KOPT-K1 (cell line): ENCODE results near the gene ELOVL2.

Experiments used
- H3K27ac ChIP-seq: fragments of 200-600 bp; sonication (generic); 2 replicates; pipeline ENCODE4 v1.5.1; 2016; ENCODE audit warnings: antibody characterized with exemption, mild to moderate bottlenecking, low read depth, low read length; ENCODE audit not compliant: poor library complexity, severe bottlenecking
- H3K36me3 ChIP-seq: fragments of 200-600 bp; sonication (generic); 2 replicates; pipeline ENCODE4 v1.5.1; 2017; ENCODE audit warnings: antibody characterized with exemption, mild to moderate bottlenecking, low read length, moderate library complexity; ENCODE audit not compliant: insufficient read depth
- H3K9me3 ChIP-seq: fragments of 200-600 bp; sonication (generic); 2 replicates; pipeline ENCODE4 v1.5.1; 2017; ENCODE audit warnings: antibody characterized with exemption, low read length, mild to moderate bottlenecking; ENCODE audit not compliant: insufficient read depth, poor library complexity, severe bottlenecking

Gene ELOVL2

GRCh38 chr6:11042025-11042749, 1.9 kb downstream of the ELOVL2 start:
- Histone ChIP-seq H3K9me3 (peaks cover 10% of the 10 kb centered on the region), H3K27ac (no peak overlapping the region)

DNA sequence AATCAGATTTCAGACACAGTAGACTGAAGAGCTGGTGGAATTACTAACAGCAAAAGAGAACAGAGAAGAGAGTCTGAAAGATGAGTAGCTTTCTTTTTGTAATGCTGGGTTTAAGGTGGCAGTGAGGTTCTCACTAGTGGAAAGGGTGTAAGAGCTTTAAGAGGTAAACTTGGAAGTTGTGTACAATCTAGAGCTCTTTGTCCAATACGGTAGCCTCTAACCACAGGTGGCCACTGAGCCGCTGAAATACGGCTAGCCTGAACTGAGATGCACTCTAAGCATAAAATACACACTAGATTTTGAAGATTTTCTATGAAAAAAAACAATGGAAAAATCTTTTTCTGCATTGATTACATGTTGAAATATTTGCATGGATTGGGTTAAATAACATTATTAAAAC, 4.0 kb downstream of the ELOVL2 start:
- Histone ChIP-seq H3K27ac (no peak overlapping the region), H3K9me3 (peaks cover 10% of the 10 kb centered on the region), H3K36me3 (no peaks in the 10 kb centered on the region)

More at GRCh38 chr6:11042025-11042749, 1.9 kb downstream of the ELOVL2 start:
- H3K36me3 ChIP-seq, result no peaks in the 10 kb centered on the region

DNA sequence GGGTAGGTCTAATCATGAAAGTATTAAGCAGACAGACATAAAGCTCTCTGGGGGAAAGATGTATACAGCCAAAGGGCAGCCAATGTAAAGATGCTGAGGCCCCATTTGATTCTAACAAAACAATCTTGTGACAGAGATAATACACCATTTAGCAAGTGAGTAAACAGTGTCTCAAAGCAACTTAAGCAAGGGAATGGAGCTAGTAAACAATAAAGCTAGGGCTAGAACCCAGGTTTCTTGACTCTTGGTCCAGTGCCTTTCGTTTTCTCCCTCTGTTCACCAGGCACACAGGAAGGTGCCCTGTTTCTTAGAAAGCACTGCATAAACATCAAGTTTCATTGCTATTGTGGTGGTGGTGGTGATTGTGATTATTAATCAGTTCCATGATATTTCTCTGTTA, 5.1 kb downstream of the ELOVL2 start:
- H3K36me3 ChIP-seq, result no peaks in the 10 kb centered on the region
- H3K27ac ChIP-seq, result no peak overlapping the region
- H3K9me3 ChIP-seq, result peaks cover 10% of the 10 kb centered on the region

- Histone ChIP-seq H3K9me3 (no peaks in the 10 kb centered on the region), H3K36me3 (no peaks in the 10 kb centered on the region), H3K27ac (no peak overlapping the region)
These were observed 7.1 kb downstream of the ELOVL2 start for GRCh38 chr6:11036977-11037430.

DNA sequence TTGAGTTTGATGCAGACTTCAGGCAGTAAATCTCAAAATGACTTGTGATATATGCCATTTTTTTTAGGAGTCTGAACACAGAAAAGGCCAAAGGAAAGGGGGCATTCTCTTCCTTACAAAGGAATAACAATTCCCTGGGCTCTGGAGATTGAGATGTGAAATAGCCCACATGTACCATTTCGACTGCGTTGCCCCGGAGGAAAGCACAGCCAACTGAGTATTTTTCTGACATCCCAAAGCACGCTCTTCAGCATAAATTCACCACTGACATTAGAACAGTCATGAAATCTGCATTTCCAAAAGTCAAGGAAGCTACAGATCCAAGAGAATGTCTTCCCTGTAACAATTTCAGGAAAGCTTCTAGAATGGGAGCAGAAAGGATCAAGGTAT, 7.8 kb downstream of the ELOVL2 start:
- Histone ChIP-seq H3K9me3 (no peaks in the 10 kb centered on the region), H3K27ac (no peak overlapping the region), H3K36me3 (no peaks in the 10 kb centered on the region)

DNA sequence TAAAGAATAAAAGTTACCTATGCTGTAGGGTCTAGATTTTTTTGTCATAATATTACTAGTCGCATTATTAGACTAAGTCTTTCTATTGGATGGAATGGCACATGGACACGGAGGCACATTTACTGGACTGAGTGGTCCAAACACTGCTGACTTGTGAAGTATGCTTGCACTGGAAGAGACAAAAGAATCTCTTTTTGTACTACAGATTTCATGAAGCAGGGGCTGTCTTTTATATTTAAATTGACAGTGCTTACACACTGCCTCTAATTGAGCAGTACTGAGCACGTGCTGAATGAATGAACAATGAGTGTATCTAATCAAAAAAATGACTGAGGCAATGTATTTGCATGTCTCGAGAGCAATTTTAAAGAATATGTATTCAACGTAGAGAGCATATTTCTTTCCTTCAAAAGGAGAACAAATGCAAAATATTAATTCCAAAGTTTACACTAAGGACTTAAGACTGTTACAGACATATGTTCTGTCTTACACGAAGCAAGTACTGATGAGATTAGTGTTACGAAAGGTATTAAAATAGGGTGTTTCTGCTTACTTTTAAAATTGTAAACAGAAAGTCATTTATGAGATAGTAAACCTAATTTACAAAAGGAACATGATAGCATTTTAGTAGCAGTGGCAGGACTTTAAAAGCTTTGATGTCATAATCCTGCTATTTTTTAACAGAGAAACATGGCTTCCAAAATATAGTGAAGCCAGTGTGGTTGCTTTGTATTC, 8.3 kb downstream of the ELOVL2 start:
- Histone ChIP-seq H3K27ac (no peak overlapping the region), H3K9me3 (no peaks in the 10 kb centered on the region), H3K36me3 (no peaks in the 10 kb centered on the region)

- H3K36me3 ChIP-seq, result no peaks in the 10 kb centered on the region
- H3K9me3 ChIP-seq, result no peaks in the 10 kb centered on the region
- no peak overlapping the region for H3K27ac ChIP-seq
These were observed 10.3 kb downstream of the ELOVL2 start for GRCh38 chr6:11033825-11034224.

DNA sequence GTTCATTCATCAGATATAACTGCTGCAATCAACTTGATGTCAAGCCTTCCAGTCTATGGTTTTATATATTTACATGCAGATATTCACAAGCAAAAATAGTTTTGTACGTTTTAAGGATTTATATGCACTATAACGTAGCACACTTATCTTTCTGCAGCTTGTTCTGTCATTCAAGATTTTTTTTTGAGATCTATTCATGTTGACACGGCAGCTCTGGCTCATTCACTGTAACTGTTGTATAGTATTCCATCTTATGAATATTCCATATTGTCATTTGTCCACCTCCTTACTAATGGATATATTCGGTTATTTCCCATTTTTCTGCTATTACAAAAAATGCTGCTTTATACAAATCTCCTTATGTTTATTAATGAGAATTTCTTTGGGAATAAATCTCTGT, 13.2 kb downstream of the ELOVL2 start:
- H3K36me3 ChIP-seq, result no peaks in the 10 kb centered on the region

DNA sequence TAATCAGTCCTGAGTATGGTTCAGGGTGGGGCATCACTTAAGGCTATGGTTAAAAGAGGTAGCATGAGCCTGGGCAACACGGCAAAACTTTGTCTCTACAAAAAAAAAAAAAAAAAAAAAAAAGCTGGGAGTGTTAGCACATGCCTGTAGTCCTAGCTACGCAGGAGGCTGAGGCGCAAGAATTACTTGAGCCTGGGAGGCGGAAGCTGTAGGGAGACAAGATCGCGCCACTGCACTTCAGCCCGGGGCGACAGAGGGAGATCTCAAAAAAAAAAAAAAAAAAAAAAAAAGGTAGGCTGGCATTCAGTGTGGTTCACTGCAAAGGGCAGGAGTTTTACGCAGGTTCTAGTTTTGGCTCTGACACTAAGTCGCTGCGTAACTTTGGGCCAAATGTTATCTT, 15.1 kb downstream of the ELOVL2 start:
- Histone ChIP-seq H3K9me3 (no peaks in the 10 kb centered on the region), H3K27ac (no peak overlapping the region), H3K36me3 (no peaks in the 10 kb centered on the region)

More for the DNA sequence above, 13.2 kb downstream of the ELOVL2 start:
- no peaks in the 10 kb centered on the region for H3K9me3 ChIP-seq
- H3K27ac ChIP-seq, result no peak overlapping the region

DNA sequence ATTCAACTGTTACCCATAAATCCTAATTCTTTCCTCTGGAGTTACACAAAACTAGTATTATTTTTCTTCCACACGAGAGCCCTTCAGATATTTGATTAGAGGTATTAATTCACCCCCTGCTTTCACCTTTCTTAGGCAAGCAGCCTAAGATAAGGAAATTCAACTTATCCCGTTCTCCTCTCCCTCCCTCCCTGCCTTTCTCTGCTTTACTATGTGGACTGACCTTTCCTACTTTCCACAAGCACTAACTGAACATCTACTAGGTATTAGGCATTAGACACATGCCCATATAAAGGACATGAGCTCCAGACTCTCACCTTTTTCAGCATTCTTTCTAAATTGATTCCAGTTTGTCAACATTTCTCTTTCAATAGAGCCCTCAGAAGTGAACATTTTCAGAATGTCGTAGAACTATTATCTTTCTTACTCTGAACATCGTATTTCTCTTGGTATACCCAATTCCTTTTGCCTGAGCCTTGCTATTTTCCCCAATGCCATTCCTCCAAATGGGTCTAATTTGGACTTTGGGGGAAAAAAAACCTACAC, 16.5 kb downstream of the ELOVL2 start:
- H3K36me3 ChIP-seq, result no peaks in the 10 kb centered on the region
- H3K27ac ChIP-seq, result no peak overlapping the region
- H3K9me3 ChIP-seq, result no peaks in the 10 kb centered on the region

- Histone ChIP-seq H3K27ac (no peak overlapping the region), H3K36me3 (no peaks in the 10 kb centered on the region), H3K9me3 (no peaks in the 10 kb centered on the region)
These were observed 18.0 kb downstream of the ELOVL2 start for GRCh38 chr6:11025921-11026635.

DNA sequence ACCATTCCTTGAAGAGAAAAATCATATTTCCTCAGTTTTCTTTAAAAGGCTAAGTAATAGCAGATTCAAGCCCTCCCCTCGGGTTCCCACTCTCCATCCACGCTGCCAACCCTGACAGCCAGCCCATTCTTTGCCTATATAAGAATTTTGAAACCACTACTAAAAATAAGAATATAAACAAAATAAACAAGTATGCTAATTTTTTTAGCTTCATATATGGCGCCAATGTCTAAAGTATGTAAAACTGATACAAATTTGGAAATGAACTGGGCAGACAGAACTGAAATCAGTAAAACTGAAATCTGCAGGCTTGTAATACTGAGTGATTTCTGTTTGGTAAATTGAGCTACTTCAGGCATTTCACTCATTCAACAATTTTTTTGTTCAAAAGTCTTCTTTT, 19.0 kb downstream of the ELOVL2 start:
- Histone ChIP-seq H3K27ac (no peak overlapping the region), H3K9me3 (no peaks in the 10 kb centered on the region), H3K36me3 (no peaks in the 10 kb centered on the region)

- Histone ChIP-seq H3K36me3 (no peaks in the 10 kb centered on the region), H3K27ac (no peak overlapping the region), H3K9me3 (no peaks in the 10 kb centered on the region)
These were observed 21.1 kb downstream of the ELOVL2 start for GRCh38 chr6:11023032-11023431.

- Histone ChIP-seq H3K27ac (no peak overlapping the region), H3K36me3 (no peaks in the 10 kb centered on the region), H3K9me3 (no peaks in the 10 kb centered on the region)
These were observed 22.4 kb downstream of the ELOVL2 start for GRCh38 chr6:11021714-11022113.

DNA sequence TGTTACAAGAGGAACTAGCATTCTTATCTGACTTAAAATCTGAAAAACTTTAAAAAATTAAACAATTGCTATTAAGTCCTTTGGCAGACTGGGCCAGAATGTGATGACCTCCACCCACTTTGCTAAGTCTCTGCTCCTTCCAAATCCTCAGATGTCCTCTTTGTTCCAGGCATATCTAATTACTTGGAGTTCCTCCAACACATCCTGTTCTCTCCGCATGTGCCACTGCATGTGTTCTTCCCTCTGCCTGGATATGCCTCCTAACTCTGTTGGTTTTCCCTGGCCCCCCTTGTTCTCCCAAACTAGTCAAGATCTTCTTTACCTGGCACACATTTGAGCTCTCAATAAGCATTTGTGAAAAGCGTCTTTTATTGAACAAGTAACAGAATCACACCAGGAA, 23.1 kb downstream of the ELOVL2 start:
- Histone ChIP-seq H3K27ac (no peak overlapping the region), H3K36me3 (no peaks in the 10 kb centered on the region), H3K9me3 (no peaks in the 10 kb centered on the region)
